ENCODE results near the gene CDC26.
A peak's percentile ranks its signal among the peaks of the same experiment; 100 is the strongest.

Gene CDC26

GRCh38 chr9:113275157-113276131 is at the start of gene CDC26, which contains the start of gene PRPF4:
CDC26 (minus strand) TSS chr9:113275572; CDS start chr9:113272507, 3,065 bp downstream.
PRPF4 (plus strand) TSS chr9:113275658; CDS start chr9:113275744, 86 bp downstream.
- peak; percentile 85 to 99 for DNase-seq (ENCODE audit: low read depth in 1 of 2, low spot score in 1 of 2)
- in situ Hi-C loops (cut with HindIII; ENCODE audit: low pct_unique_long_range_greater_than_20kb, low sequenced_read_pairs), result no loop called here
- TF ChIP-seq JUND (IDR thresholded peaks at IDR 0.05; ENCODE audit: low read depth), result no peak

- in situ Hi-C loops (cut with HindIII; ENCODE audit: low pct_unique_long_range_greater_than_20kb, low sequenced_read_pairs), result no loop called here
- no peak for DNase-seq (ENCODE audit: low read depth in 1 of 2, low spot score in 1 of 2)
- TF ChIP-seq JUND (IDR thresholded peaks at IDR 0.05; ENCODE audit: low read depth), result no peak
Measured at GRCh38 chr9:113322671-113323070, 47.3 kb upstream of the CDC26 start.

GRCh38 chr9:113320051-113320450 is 44.7 kb upstream of the CDC26 start:
- TF ChIP-seq JUND (IDR thresholded peaks at IDR 0.05; ENCODE audit: low read depth), result no peak
- DNase-seq (ENCODE audit: low read depth in 1 of 2, low spot score in 1 of 2), result no peak
- in situ Hi-C loops (cut with HindIII; ENCODE audit: low pct_unique_long_range_greater_than_20kb, low sequenced_read_pairs), result no loop called here

- no peak for TF ChIP-seq JUND (IDR thresholded peaks at IDR 0.05; ENCODE audit: low read depth)
- no peak for DNase-seq (ENCODE audit: low read depth in 1 of 2, low spot score in 1 of 2)
- in situ Hi-C loops (cut with HindIII; ENCODE audit: low pct_unique_long_range_greater_than_20kb, low sequenced_read_pairs), result no loop called here
Measured at GRCh38 chr9:113319054-113319453, 43.7 kb upstream of the CDC26 start.

- DNase-seq (ENCODE audit: low read depth in 1 of 2, low spot score in 1 of 2), result no peak
- TF ChIP-seq JUND (IDR thresholded peaks at IDR 0.05; ENCODE audit: low read depth), result no peak
- in situ Hi-C loops (cut with HindIII; ENCODE audit: low pct_unique_long_range_greater_than_20kb, low sequenced_read_pairs), result no loop called here
Measured at GRCh38 chr9:113317777-113318176, 42.4 kb upstream of the CDC26 start.

- in situ Hi-C loops (cut with HindIII; ENCODE audit: low pct_unique_long_range_greater_than_20kb, low sequenced_read_pairs), result no loop called here
- TF ChIP-seq JUND (IDR thresholded peaks at IDR 0.05; ENCODE audit: low read depth), result no peak
- DNase-seq (ENCODE audit: low read depth in 1 of 2, low spot score in 1 of 2), result no peak
Measured at GRCh38 chr9:113316030-113316429, 40.7 kb upstream of the CDC26 start.

- in situ Hi-C loops (cut with HindIII; ENCODE audit: low pct_unique_long_range_greater_than_20kb, low sequenced_read_pairs), result no loop called here
- TF ChIP-seq JUND (IDR thresholded peaks at IDR 0.05; ENCODE audit: low read depth), result no peak
- DNase-seq (ENCODE audit: low read depth in 1 of 2, low spot score in 1 of 2), result no peak
Measured at GRCh38 chr9:113315231-113315630, 39.9 kb upstream of the CDC26 start.

- DNase-seq (ENCODE audit: low read depth in 1 of 2, low spot score in 1 of 2), result no peak
- no peak for TF ChIP-seq JUND (IDR thresholded peaks at IDR 0.05; ENCODE audit: low read depth)
- in situ Hi-C loops (cut with HindIII; ENCODE audit: low pct_unique_long_range_greater_than_20kb, low sequenced_read_pairs), result no loop called here
Measured at GRCh38 chr9:113313261-113313660, 37.9 kb upstream of the CDC26 start.

GRCh38 chr9:113311961-113312360 is 36.6 kb upstream of the CDC26 start:
- DNase-seq (ENCODE audit: low read depth in 1 of 2, low spot score in 1 of 2), result no peak
- in situ Hi-C loops (cut with HindIII; ENCODE audit: low pct_unique_long_range_greater_than_20kb, low sequenced_read_pairs), result no loop called here
- no peak for TF ChIP-seq JUND (IDR thresholded peaks at IDR 0.05; ENCODE audit: low read depth)

GRCh38 chr9:113310538-113310937 is 35.2 kb upstream of the CDC26 start:
- peak in 1 of 2 experiments; percentile 42 for DNase-seq (ENCODE audit: low read depth in 1 of 2, low spot score in 1 of 2)
- in situ Hi-C loops (cut with HindIII; ENCODE audit: low pct_unique_long_range_greater_than_20kb, low sequenced_read_pairs), result no loop called here
- TF ChIP-seq JUND (IDR thresholded peaks at IDR 0.05; ENCODE audit: low read depth), result no peak

GRCh38 chr9:113309204-113309813 is 33.9 kb upstream of the CDC26 start:
- no peak for TF ChIP-seq JUND (IDR thresholded peaks at IDR 0.05; ENCODE audit: low read depth)
- peak; percentile 29 to 75 for DNase-seq (ENCODE audit: low read depth in 1 of 2, low spot score in 1 of 2)
- in situ Hi-C loops (cut with HindIII; ENCODE audit: low pct_unique_long_range_greater_than_20kb, low sequenced_read_pairs), result no loop called here

- TF ChIP-seq JUND (IDR thresholded peaks at IDR 0.05; ENCODE audit: low read depth), result no peak
- in situ Hi-C loops (cut with HindIII; ENCODE audit: low pct_unique_long_range_greater_than_20kb, low sequenced_read_pairs), result no loop called here
- no peak for DNase-seq (ENCODE audit: low read depth in 1 of 2, low spot score in 1 of 2)
Measured at GRCh38 chr9:113307396-113307975, 32.1 kb upstream of the CDC26 start.

GRCh38 chr9:113306566-113306965 is 31.2 kb upstream of the CDC26 start:
- TF ChIP-seq JUND (IDR thresholded peaks at IDR 0.05; ENCODE audit: low read depth), result no peak
- no peak for DNase-seq (ENCODE audit: low read depth in 1 of 2, low spot score in 1 of 2)
- in situ Hi-C loops (cut with HindIII; ENCODE audit: low pct_unique_long_range_greater_than_20kb, low sequenced_read_pairs), result no loop called here
